Hematopoietic multipotent progenitor cell treated with erythropoietin and hydrocortisone succinate and interleukin-3 and kit ligand, for 17 days (in vitro differentiated cells): ENCODE results near the gene FAM240A.

Source experiments
- DNase-seq: peaks from one replicate; pipeline ENCODE4 v3.0.0-alpha.2; 2015; ENCODE audit warnings: low spot score

Gene FAM240A

GRCh38 chr3:46674031-46674845 is 61.9 kb downstream of the FAM240A start:
- DNase-seq: no peak

GRCh38 chr3:46675426-46675825 is 63.1 kb downstream of the FAM240A start:
- no peak for DNase-seq
